Measurements from ENCODE around the gene PRKAG2. TPM values are rescaled to one million over a fixed set of nuclear protein-coding genes. Genes with fewer than 3 reads are reported as not detected.

Gene PRKAG2
- polyA plus RNA-seq, 1 of the 3 experiments (the other 2 are of a cell fraction) = 51.6 TPM

- Histone ChIP-seq H3K36me3 (replicated peaks in 1 of 2; ENCODE audit: control insufficient read depth in 1 of 2, insufficient read depth in 2 of 2, low read length in 1 of 2) (no peaks in the 10 kb centered on the region), H3F3A (replicated peaks; ENCODE audit: insufficient read depth) (no peaks in the 10 kb centered on the region), H3K27ac (ENCODE audit: low read depth in 2 of 2, low read length in 1 of 2) (no peak overlapping the region), H3K9ac (no peak overlapping the region), H3K4me2 (no peak overlapping the region), H3K9me2 (no peaks in the 10 kb centered on the region), H3K27me3 (ENCODE audit: insufficient read depth) (peaks cover 11% of the 10 kb centered on the region; the same call in 1 of the 2 replicates), H3K4me1 (ENCODE audit: control insufficient read depth in 1 of 2, insufficient read depth in 2 of 2, low read depth in 1 of 2, low read length in 1 of 2) (peaks cover 0 to 7% of the 10 kb centered on the region in 2 experiments; a peak in 1 of 4 replicates), H2AFZ (ENCODE audit: low read depth) (no peak overlapping the region), H4K20me1 (ENCODE audit: insufficient read depth) (no peaks in the 10 kb centered on the region), H3K79me2 (ENCODE audit: insufficient read depth) (no peaks in the 10 kb centered on the region), H3K9me3 (no peaks in the 10 kb centered on the region), H3K4me3 (ENCODE audit: low read depth in 2 of 2, low read length in 1 of 2) (no peak overlapping the region)
- TF ChIP-seq EZH2phosphoT487 (IDR thresholded peaks at IDR 0.05; ENCODE audit: borderline replicate concordance, low read depth) (no peak), GATA2 (CRISPR knock-in tag; IDR thresholded peaks at IDR 0.05) (no peak), NFIC (IDR thresholded peaks at IDR 0.05; ENCODE audit: borderline replicate concordance) (no peak), USF1 (IDR thresholded peaks at IDR 0.05; ENCODE audit: borderline replicate concordance, low read depth) (no peak), YY1 (IDR thresholded peaks at IDR 0.05; ENCODE audit: low read depth) (no peak), IRF3 (IDR thresholded peaks at IDR 0.05; ENCODE audit: low read depth, low read length) (no peak), FOSL2 (IDR thresholded peaks at IDR 0.05; ENCODE audit: borderline replicate concordance, low read depth) (no peak)
- ChIA-PET CTCF (interaction anchor here (1.1 to 17.6 kb wide), 4 partner anchors 21 to 155 kb away, joined by 3 to 333 read pairs (median 222); no protein-coding TSS in a partner anchor), POLR2A (no interaction called here)
- 62% methylated on average over 6 of the region's 7 CpGs for WGBS (ENCODE audit: low lambda C conversion rate)
- no peak for DNase-seq
Observed at GRCh38 chr7:151785681-151785965, 91.3 kb downstream of the PRKAG2 start.

GRCh38 chr7:151784853-151785680 lies 91.8 kb downstream of the PRKAG2 start:
- WGBS (ENCODE audit: low lambda C conversion rate) = 81% methylated on average over 21 of the region's 21 CpGs
- H2AFZ ChIP-seq (ENCODE audit: low read depth) = no peak overlapping the region
- no peaks in the 10 kb centered on the region for H3K79me2 ChIP-seq (ENCODE audit: insufficient read depth)
- H3K9me2 ChIP-seq = no peaks in the 10 kb centered on the region
- no peak overlapping the region for H3K9ac ChIP-seq
- DNase-seq = no peak
- H3K27me3 ChIP-seq (ENCODE audit: insufficient read depth) = peaks cover 13% of the 10 kb centered on the region; the same call in 1 of the 2 replicates
- no peak for TF ChIP-seq TCF12 (IDR thresholded peaks at IDR 0.05)
- no peak for TF ChIP-seq GABPA (IDR thresholded peaks at IDR 0.05; ENCODE audit: low read depth)
- no peak for TF ChIP-seq USF2 (IDR thresholded peaks at IDR 0.05; ENCODE audit: borderline replicate concordance, low read depth, low read length)
- TF ChIP-seq ELF1 (IDR thresholded peaks at IDR 0.05) = no peak
- no peak for TF ChIP-seq ZBTB33 (IDR thresholded peaks at IDR 0.05; ENCODE audit: borderline replicate concordance, low read depth)
- TF ChIP-seq TEAD4 (IDR thresholded peaks at IDR 0.05; ENCODE audit: borderline replicate concordance, insufficient read depth) = no peak
- no peak for TF ChIP-seq NRF1 (IDR thresholded peaks at IDR 0.05; ENCODE audit: low read depth, low read length)
- TF ChIP-seq GATA2 (CRISPR knock-in tag; IDR thresholded peaks at IDR 0.05) = no peak
- no peak for TF ChIP-seq EP300 (IDR thresholded peaks at IDR 0.05; ENCODE audit: borderline replicate concordance in 1 of 2, low read depth in 1 of 2, low read length in 1 of 2)
- no peaks in the 10 kb centered on the region for H3K36me3 ChIP-seq (replicated peaks in 1 of 2; ENCODE audit: control insufficient read depth in 1 of 2, insufficient read depth in 2 of 2, low read length in 1 of 2)
- no peak overlapping the region for H3K4me2 ChIP-seq
- POLR2A ChIA-PET = no interaction called here
- H3K4me1 ChIP-seq (ENCODE audit: control insufficient read depth in 1 of 2, insufficient read depth in 2 of 2, low read depth in 1 of 2, low read length in 1 of 2) = peaks cover 0 to 7% of the 10 kb centered on the region in 2 experiments; a peak in 1 of 4 replicates
- H3K9me3 ChIP-seq = no peaks in the 10 kb centered on the region
- H3K4me3 ChIP-seq (ENCODE audit: low read depth in 2 of 2, low read length in 1 of 2) = no peak overlapping the region
- CTCF ChIA-PET = interaction anchor here (1.1 to 17.6 kb wide), 6 partner anchors 21 to 155 kb away, joined by 3 to 333 read pairs (median 73); partner anchors contain the start of gene PRKAG2
- no peaks in the 10 kb centered on the region for H3F3A ChIP-seq (replicated peaks; ENCODE audit: insufficient read depth)
- no peak overlapping the region for H3K27ac ChIP-seq (ENCODE audit: low read depth in 2 of 2, low read length in 1 of 2)
- no peaks in the 10 kb centered on the region for H4K20me1 ChIP-seq (ENCODE audit: insufficient read depth)
